BJ (cell line): ENCODE results near the gene HIPK3. TPM values are rescaled to one million over a fixed set of nuclear protein-coding genes. Genes with fewer than 3 reads are reported as not detected.
"Not testable (repeated sequence)": the region's sequence is repeated elsewhere in the genome, so short reads cannot be mapped to it uniquely, and the experiment has no call there.

Experiments
- CTCF ChIA-PET: fragments of 350-600 bp; formaldehyde crosslinking; extraction: SDS; loops from one replicate; lab custom pipeline; 2021; ENCODE audit warnings: antibody characterized with exemption, inconsistent platforms; lab: Yijun Ruan, JAX
- POLR2A ChIA-PET: fragments of 300-600 bp; sonication (Branson Sonifier 250); formaldehyde crosslinking; extraction: SDS; loops from one replicate; lab custom pipeline; 2021; ENCODE audit warnings: antibody characterized with exemption; lab: Charles Lee
- DNase-seq: peaks from one replicate; pipeline ENCODE4 v3.0.0-alpha.2; 2011; ENCODE audit warnings: low read depth
- H3K27me3 ChIP-seq: 2 replicates; pipeline ENCODE4 v1.6.0; 2011; ENCODE audit warnings: low read length; ENCODE audit not compliant: control insufficient read depth, insufficient read depth
- H3K36me3 ChIP-seq: 2 replicates; pipeline ENCODE4 v1.5.1; 2011; ENCODE audit warnings: low read length; ENCODE audit not compliant: control insufficient read depth, insufficient read depth
- H3K4me3 ChIP-seq: 2 replicates; pipeline ENCODE4 v1.5.1; 2011; ENCODE audit warnings: low read depth, mild to moderate bottlenecking, control low read depth, low read length
- CTCF ChIP-seq: IDR thresholded peaks from 2 replicates; pipeline ENCODE4 v1.5.1; 2011; ENCODE audit warnings: low read depth, mild to moderate bottlenecking, control low read depth, inconsistent platforms, low read length, moderate library complexity; ENCODE audit not compliant: insufficient read depth
- polyA plus RNA-seq: library from polyadenylated mRNA; depleted of rRNA; stranded (reverse); fragments of >200 nt; gene quantifications from 2 replicates; pipeline ENCODE4 v1.2.3, GENCODE V29; 2011

The HIPK3 gene
- polyA plus RNA-seq, 1 experiment, result 18.9 TPM

GRCh38 chr11:33362051-33362910 is 105.1 kb downstream of the HIPK3 start:
- Histone ChIP-seq H3K4me3 (no peak overlapping the region), H3K27me3 (no peaks in the 10 kb centered on the region), H3K36me3 (no peaks in the 10 kb centered on the region)
- peak; percentile 42 for TF ChIP-seq CTCF
- POLR2A ChIA-PET, result no interaction called here
- CTCF ChIA-PET, result interaction anchor here (0.9 to 5.6 kb wide), 13 partner anchors 10 to 380 kb away, joined by 3 to 64 read pairs (median 4); partner anchors contain the start of gene KIAA1549L
- peak; percentile 14 for DNase-seq

DNA sequence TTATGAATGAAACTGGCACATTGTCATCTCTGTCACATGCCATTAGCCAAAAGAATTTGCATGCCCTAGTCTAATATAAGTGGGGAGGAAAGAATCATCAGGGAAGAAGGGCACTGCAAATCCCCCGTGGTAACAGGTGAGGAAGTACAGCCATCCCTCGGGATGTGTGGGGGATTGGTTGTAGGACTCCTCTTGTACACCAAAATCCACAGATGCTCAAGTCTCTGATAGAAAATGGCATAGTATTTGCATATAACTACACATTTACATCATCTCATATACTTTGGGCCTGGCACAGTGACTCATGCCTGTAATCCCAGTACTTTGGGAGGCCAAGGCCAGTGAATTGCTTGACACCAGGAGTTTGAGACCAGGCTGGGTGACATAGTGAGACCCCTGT is 109.7 kb downstream of the HIPK3 start:
- no peak for DNase-seq
- ChIA-PET CTCF (interaction anchor here (1.1 to 3.9 kb wide), 6 partner anchors 8 to 325 kb away, joined by 3 to 41 read pairs (median 4); no protein-coding TSS in a partner anchor), POLR2A (no interaction called here)

DNA sequence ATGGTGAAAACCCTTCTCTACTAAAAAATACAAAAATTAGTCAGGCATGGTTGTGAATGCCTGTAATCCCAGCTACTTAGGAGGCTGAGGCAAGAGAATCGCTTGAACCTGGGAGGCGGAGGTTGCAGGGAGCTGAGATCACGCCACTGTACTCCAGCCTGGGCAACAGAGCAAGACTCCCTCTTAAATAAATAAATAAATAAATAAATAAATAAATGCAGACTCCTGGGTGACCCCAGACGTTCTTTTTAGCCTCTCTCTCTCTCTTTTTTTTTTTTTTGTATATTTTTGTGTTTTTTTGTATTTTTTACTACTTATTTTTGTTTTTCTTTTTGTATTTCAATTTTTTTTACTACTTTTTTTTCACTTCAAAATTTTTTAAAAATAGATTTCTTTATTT is 111.3 kb downstream of the HIPK3 start:
- POLR2A ChIA-PET, H3K27me3 ChIP-seq, H3K36me3 ChIP-seq, H3K4me3 ChIP-seq, DNase-seq: not testable (repeated sequence)
- CTCF ChIA-PET, result interaction anchor here (1.0 to 3.9 kb wide), 2 partner anchors 10 to 320 kb away, joined by 3 to 41 read pairs; no protein-coding TSS in a partner anchor

More for the DNA sequence above, 109.7 kb downstream of the HIPK3 start:
- no peak for TF ChIP-seq CTCF
- H3K27me3 ChIP-seq, result no peaks in the 10 kb centered on the region
- H3K4me3 ChIP-seq, result no peak overlapping the region
- H3K36me3 ChIP-seq, result no peaks in the 10 kb centered on the region

DNA sequence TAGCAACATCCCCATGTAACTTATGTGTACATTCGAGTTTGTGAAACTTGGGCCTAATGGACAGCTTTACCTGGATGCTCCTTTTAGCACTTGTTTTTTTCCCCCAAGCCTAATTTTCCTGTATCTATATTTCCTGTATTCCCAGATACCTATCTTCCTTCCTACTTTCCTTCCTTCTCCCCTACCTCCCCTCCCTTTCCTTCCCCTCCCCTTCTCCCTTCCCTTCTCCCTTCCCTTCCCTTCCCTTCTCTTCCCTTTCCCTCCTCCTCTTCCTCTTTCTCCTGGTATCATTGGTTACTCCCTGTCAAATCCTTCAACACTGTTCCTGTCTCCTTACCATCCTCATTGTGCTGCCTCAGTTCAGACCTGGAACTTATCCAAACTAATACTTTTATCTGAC is 111.8 kb downstream of the HIPK3 start:
- CTCF ChIA-PET, result no interaction called here
- POLR2A ChIA-PET, result no interaction called here

DNA sequence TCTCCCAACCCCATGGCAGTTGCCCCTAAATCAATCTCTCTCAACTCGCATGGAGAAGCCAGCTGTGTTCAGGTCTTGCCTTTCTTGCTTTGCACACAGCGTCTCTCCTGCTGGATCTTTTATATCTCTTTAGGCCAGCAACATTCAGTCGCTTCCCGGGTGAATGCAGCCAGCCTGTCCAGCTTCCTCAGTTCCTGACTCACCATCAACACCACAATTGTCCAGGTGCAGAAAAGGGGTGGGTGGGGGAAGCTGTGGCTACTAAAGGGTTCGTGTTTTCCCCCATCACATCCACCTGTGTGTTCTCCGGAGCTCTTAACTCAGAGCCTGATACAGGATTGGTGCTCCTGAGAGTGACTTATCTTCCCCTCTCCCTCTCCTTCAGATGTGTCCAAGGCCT is 116.5 kb downstream of the HIPK3 start:
- H3K36me3 ChIP-seq, result no peaks in the 10 kb centered on the region
- POLR2A ChIA-PET, result no interaction called here
- no peak for DNase-seq
- no peaks in the 10 kb centered on the region for H3K27me3 ChIP-seq
- CTCF ChIA-PET, result interaction anchor here (0.5 kb wide), 1 partner anchor 380 kb away, joined by 3 read pairs; no protein-coding TSS in a partner anchor
- no peak for TF ChIP-seq CTCF
- H3K4me3 ChIP-seq, result no peak overlapping the region

More for the DNA sequence above, 111.8 kb downstream of the HIPK3 start:
- Histone ChIP-seq H3K27me3 (no peaks in the 10 kb centered on the region), H3K4me3 (no peak overlapping the region), H3K36me3 (no peaks in the 10 kb centered on the region)
- DNase-seq, result no peak
- TF ChIP-seq CTCF, result no peak
